Adrenal gland (tissue), 12 donors: ENCODE measurements around the gene TRAF3IP3. TPM values are rescaled to one million over a fixed set of nuclear protein-coding genes. Genes with fewer than 3 reads are reported as not detected.

Experiments used
- DNase-seq, 7 donors: peaks; one replicate each; pipeline ENCODE4 v3.0.0-alpha.2; 2019 to 2020
- H3K27ac ChIP-seq, 5 donors: fragments of 200-600 bp; sonication (generic) in 4 of 5; 1 replicate in 3 of 5; 2 replicates in 2 of 5; pipeline versions ENCODE4 v1.5.1 to v1.8.0; 2016 to 2020; ENCODE audit warnings: mild to moderate bottlenecking in 1 of 5
- H3K27me3 ChIP-seq: fragments of 200-600 bp; 2 replicates; pipeline ENCODE4 v1.8.0; 2021
- H3K36me3 ChIP-seq, 2 donors: fragments of 200-600 bp; replicated peaks in 1 of 2; 1 replicate in 1 of 2; 2 replicates in 1 of 2; pipeline versions ENCODE4 v1.5.1 to v1.8.0; 2018 to 2022
- H3K4me1 ChIP-seq, 2 donors: fragments of 200-600 bp; replicated peaks in 1 of 2; 1 replicate in 1 of 2; 2 replicates in 1 of 2; pipeline versions ENCODE4 v1.5.1 to v1.8.0; 2018 to 2021
- H3K4me3 ChIP-seq, 4 donors: fragments of 200-600 bp; sonication (generic) in 3 of 4; one replicate each; pipeline ENCODE4 v1.5.1; 2016 to 2018
- H3K9me3 ChIP-seq, 3 donors: fragments of 200-600 bp; sonication (generic) in 1 of 3; replicated peaks in 1 of 3; 1 replicate in 2 of 3; 2 replicates in 1 of 3; pipeline versions ENCODE4 v1.5.1 to v1.8.0; 2016 to 2021
- POLR2A ChIP-seq, 2 donors: fragments of 450-650 bp; IDR thresholded peaks; one replicate each; pipeline ENCODE4 v1.6.1; 2017; ENCODE audit warnings: antibody characterized with exemption in 2 of 2, mild to moderate bottlenecking in 2 of 2, moderate library complexity in 1 of 2
- WGBS, 4 donors: extraction: QIAGEN DNeasy Blood & Tissue Kit in 2 of 4; methylation state at CpG; one replicate each; pipeline versions ENCODE4 v1.1.5 to v1.1.7; 2013 to 2017; 5-methylcytosine and 5-hydroxymethylcytosine counted together
- intact Hi-C, 2 donors: fragments of 100-400 bp; cut with DNase I; formaldehyde crosslinking; loops; one replicate each; pipeline versions ENCODE4 v1.14.1 to v1.15.0; 2022 to 2023
- polyA plus RNA-seq, 3 donors: library from polyadenylated mRNA; stranded (reverse); fragments of 200-250 nt in 2 of 3; fragments of 350-450 nt in 1 of 3; fragmentation: Illumina TruSeq in 1 of 3; extraction: RNeasy Lipid Tissue Mini Kit (QIAGEN cat#74804) in 1 of 3; gene quantifications; one replicate each; pipeline ENCODE4 v1.2.3, GENCODE V29; 2013 to 2014
- total RNA-seq, 9 donors: library from RNA; depleted of rRNA in 4 of 9; stranded (reverse); fragments of >200 nt in 4 of 9; fragments of 120-200 nt in 1 of 9; fragmentation: NEBNext Ultra II Directional in 1 of 9; extraction: Animal tissue kit (Norgen Biotek cat#: 25700) in 1 of 9; gene quantifications; one replicate each; pipeline versions ENCODE4 v1.1.0 to v1.2.4, GENCODE V29; 2013 to 2023
- TF ChIP-seq, protein P1 (sequence below), 6 experiments: fragments of 450-650 bp in 4 of 6; fragments of 200-600 bp in 2 of 6; sonication (generic) in 1 of 6; IDR thresholded peaks; 1 replicate in 5 of 6; 2 replicates in 1 of 6; pipeline versions ENCODE4 v1.5.1 to v1.8.0; 2016 to 2021; ENCODE audit warnings: antibody characterized with exemption in 6 of 6, mild to moderate bottlenecking in 2 of 6, moderate library complexity in 1 of 6
- donor health status: healthy with polysubstance abuse.
- donor health status: Bipolar disorder and iron deficiency.
- donor health status: DM: yes; HTN: yes; CAD: no.
- donor health status: DM: no; HTN: no; CAD: no.
- donor health status: DM: no; HTN: no; CAD: no.
- donor health status: DM: yes; HTN: yes; CAD: no.

TRAF3IP3 gene
- total and polyA plus RNA-seq, 12 donors: 0.88 to 9.8 (median 2.0) TPM

DNA sequence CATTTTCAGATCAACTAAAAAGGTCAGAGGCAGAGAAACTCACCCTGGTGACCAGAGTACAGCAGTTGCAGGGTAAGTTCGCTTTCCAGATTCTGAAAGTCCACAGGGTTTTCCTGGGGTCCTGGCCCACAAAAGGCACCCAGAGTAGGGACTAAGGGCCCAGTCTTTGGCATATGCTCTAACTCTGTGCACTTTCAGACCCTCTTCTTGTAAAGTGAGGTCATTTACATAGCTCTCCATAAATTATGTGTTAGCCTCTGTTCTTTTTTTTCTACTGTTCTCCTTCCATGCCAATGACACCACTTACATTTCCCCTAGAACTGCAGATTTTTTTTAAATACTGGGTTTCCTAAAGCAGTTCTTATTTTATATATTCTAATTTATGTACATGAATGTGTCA, 22.2 kb downstream of the TRAF3IP3 start:
- H3K27me3 ChIP-seq: no peaks in the 10 kb centered on the region
- TF ChIP-seq, protein P1, sequence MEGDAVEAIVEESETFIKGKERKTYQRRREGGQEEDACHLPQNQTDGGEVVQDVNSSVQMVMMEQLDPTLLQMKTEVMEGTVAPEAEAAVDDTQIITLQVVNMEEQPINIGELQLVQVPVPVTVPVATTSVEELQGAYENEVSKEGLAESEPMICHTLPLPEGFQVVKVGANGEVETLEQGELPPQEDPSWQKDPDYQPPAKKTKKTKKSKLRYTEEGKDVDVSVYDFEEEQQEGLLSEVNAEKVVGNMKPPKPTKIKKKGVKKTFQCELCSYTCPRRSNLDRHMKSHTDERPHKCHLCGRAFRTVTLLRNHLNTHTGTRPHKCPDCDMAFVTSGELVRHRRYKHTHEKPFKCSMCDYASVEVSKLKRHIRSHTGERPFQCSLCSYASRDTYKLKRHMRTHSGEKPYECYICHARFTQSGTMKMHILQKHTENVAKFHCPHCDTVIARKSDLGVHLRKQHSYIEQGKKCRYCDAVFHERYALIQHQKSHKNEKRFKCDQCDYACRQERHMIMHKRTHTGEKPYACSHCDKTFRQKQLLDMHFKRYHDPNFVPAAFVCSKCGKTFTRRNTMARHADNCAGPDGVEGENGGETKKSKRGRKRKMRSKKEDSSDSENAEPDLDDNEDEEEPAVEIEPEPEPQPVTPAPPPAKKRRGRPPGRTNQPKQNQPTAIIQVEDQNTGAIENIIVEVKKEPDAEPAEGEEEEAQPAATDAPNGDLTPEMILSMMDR (IDR thresholded peaks at IDR 0.05): no peak
- no peak for TF ChIP-seq POLR2A (IDR thresholded peaks at IDR 0.05)
- H3K36me3 ChIP-seq: no peaks in the 10 kb centered on the region
- intact Hi-C loops: no loop called here
- H3K4me3 ChIP-seq: no peak overlapping the region
- no peaks in the 10 kb centered on the region for H3K4me1 ChIP-seq
- H3K27ac ChIP-seq: no peak overlapping the region
- DNase-seq: no peak
- H3K9me3 ChIP-seq: no peaks in the 10 kb centered on the region
- WGBS, 4 donors: 80 to 100% (median 98%) methylated on average over 1 of the region's 1 CpG

DNA sequence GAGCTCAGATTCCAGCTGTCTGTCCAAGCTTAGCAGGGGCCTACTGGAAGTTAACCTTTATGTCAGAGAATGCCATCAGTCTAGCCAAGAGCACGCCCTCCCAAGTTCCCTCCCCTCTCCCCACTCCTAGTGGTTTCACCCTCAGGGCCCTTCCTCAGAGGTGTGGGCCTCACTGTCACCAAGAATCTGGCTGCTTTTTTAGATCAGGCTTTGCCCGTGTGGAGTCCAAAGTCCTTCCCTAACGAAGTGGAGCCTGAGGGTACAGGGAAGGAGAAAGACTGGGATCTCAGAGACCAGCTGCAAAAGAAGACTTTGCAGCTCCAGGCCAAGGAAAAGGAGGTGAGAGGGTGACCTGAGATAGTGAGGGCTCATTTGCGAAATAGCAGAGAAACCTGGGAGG, 24.4 kb downstream of the TRAF3IP3 start:
- intact Hi-C loops: no loop called here
- H3K4me1 ChIP-seq: peaks cover 0 to 10% of the 10 kb centered on the region in 2 donors
- no peak overlapping the region for H3K4me3 ChIP-seq
- H3K36me3 ChIP-seq: no peaks in the 10 kb centered on the region
- H3K9me3 ChIP-seq: no peaks in the 10 kb centered on the region
- H3K27ac ChIP-seq: no peak overlapping the region
- 83 to 96% (median 91%) methylated on average over 4 of the region's 4 CpGs for WGBS, 4 donors
- no peaks in the 10 kb centered on the region for H3K27me3 ChIP-seq
- DNase-seq: no peak
- TF ChIP-seq, protein P1 (IDR thresholded peaks at IDR 0.05): no peak
- no peak for TF ChIP-seq POLR2A (IDR thresholded peaks at IDR 0.05)

DNA sequence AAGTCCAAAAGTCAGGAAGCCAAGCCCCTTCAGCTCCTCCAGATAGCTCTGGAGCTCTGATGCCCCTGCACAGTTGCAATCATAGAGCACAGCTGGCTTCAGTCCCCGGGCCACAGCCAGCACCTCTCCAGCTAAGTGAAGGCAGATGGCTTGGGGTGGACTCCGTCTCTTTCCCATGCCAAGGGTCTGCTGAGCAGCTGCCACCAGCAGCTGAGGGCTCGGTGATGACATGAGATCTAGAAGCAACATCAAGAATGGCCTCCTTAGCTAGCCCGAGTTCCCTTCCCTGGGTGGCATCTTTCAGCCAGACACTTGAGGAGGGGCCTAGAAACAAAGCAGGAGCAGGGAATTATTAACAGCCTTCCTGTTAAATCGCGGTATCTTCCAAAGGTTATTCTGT, 27.5 kb downstream of the TRAF3IP3 start:
- 56 to 77% (median 68%) methylated on average over 4 to 6 of the region's 6 CpGs for WGBS, 4 donors
- Histone ChIP-seq H3K27me3 (no peaks in the 10 kb centered on the region), H3K36me3 (peaks cover 0 to 2% of the 10 kb centered on the region in 2 donors), H3K9me3 (no peaks in the 10 kb centered on the region), H3K27ac (no peak overlapping the region), H3K4me1 (peaks cover 7 to 28% of the 10 kb centered on the region in 2 donors), H3K4me3 (peak overlapping the region in 1 of 4 donors; percentile 67)
- intact Hi-C loops: no loop called here
- no peak for DNase-seq
- no peak for TF ChIP-seq POLR2A (IDR thresholded peaks at IDR 0.05)
- TF ChIP-seq, protein P1 (IDR thresholded peaks at IDR 0.05): no peak

DNA sequence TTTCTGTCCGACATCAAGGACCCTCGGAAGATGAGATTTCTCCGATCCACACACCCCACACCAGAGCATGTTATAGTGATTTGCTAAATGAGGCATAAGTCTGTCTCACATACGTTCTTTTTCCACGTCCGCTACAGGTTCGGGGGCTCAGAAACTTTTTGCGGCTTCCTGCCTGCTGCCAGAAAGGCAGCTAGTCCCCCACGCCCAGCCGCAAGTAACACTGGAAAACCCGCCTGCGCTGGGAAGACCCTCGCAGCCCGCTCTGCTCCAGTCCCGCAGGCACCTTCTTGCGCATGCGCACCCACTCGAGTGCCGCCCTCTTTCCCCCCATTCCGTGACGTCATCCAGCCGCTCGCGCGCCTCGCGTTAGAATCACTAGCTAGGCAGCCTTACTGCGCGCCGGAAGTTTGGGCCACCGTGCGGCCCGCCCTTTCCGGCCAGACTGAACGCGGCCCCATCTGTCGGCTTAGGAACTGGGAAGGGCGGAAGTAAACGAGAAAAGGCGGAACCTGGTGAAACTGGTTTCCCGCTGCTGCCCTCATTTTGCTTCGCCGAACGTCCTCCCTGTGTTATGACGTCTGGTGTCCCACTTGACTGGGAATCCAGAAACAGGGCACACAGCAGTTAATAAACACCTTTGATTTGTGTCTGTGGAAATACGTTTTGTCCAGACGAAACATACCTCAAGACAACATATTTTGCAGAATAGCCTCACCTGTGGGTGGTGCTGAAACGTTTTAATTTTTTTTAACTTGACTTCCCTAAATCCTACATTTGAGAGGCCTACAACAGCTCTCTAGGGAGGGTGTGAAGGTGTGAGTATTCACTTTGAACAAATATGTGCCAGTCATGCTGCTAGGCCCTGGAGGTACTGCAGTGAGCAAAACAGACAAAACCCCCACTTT, 28.7 kb downstream of the TRAF3IP3 start, which contains the start of gene C1orf74:
TSS of gene C1orf74 (minus strand) at position 295 of the 905 bp plus-strand sequence. CDS start 925 bp downstream, outside the sequence.
- intact Hi-C loops: no loop called here
- peak within 1 kb of the TSS; percentile 23 to 90 (median 78) for H3K27ac ChIP-seq
- 3 to 10% (median 4%) methylated on average over 15 to 48 of the region's 48 CpGs for WGBS, 4 donors
- H3K4me3 ChIP-seq: peak within 1 kb of the TSS in 3 of 4 donors; percentile 36 to 67 (median 56)
- H3K36me3 ChIP-seq: peaks cover 0 to 10% of the 10 kb centered on the region in 2 donors
- H3K4me1 ChIP-seq: peaks cover 7 to 31% of the 10 kb centered on the region in 2 donors
- peak; percentile 68 for TF ChIP-seq POLR2A (IDR thresholded peaks at IDR 0.05)
- TF ChIP-seq, protein P1 (IDR thresholded peaks at IDR 0.05): peak in 1 of 6 experiments; percentile 10
- H3K9me3 ChIP-seq: no peaks in the 10 kb centered on the region
- no peaks in the 10 kb centered on the region for H3K27me3 ChIP-seq
- peak; percentile 99 for DNase-seq
